GM18873 (cell line): ENCODE measurements around the gene PRKCA.
A peak's percentile ranks its signal among the peaks of the same experiment; 100 is the strongest.

Source experiments
- ATAC-seq: cut with Tn5 transposase; IDR thresholded peaks from one replicate; pipeline ENCODE4 v1.9.1; 2021; ENCODE audit warnings: mild to moderate bottlenecking, moderate library complexity, moderate number of reproducible peaks; ENCODE audit not compliant: unreplicated experiment, low FRiP score

The PRKCA gene

DNA sequence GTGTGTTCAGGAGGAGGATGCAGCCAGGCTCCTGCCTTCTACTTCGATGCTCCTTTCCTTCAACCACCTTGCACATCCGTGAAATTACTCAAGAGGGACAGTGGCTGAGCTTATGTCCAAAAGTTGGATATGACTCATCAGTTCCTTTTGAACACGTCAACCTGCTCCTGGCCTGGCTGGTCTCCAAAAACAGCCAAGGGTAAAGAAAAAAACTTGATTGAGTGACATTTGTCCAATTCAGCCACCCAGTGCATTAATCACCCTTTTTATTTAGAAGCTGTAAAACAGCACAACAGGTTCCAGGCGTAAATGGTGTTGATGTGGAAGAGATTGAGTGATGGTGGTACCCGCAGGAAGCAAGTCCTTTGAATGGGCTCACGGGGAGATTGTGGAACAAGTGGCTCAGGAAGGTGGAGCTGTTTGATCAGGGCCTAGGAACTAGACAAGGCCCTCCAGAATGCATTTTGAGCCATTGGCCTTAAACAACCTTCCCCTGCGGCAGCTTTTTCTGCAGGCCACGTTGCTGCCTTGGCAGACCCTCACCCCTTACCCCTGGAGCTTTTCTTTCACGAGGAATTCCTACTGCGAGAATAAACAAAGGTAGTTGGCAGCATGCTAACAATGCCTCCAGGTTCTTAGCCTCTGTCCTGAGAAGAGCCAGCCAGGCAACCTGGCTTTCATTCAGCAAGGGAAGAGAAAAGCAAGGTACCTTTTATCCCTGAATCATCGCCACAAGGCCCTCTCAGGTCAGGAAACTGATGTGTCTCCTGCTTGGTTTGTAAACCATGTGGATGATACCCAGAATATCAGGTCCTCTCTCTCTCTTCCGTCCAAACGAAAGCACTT, 359.2 kb downstream of the PRKCA start:
- ATAC-seq, result no peak

DNA sequence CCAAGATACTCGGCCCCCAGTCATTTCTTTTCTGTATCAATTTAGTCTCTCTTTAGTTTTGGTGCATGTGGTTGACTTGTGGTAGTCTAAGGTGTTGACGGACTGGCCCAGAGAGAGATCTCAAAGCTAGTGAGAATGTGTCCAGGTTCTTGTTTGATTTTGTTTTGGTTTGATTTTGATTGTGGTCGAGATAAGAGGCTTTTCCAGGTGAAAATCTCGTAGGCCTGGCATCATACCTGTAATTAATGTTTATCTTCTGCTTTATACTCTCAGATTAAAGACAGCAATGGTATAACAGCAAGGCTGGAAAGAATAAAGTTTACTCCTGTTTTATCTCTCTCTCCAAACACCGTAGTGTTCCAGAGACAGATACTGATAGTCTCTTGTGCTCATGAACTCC, 360.1 kb downstream of the PRKCA start:
- no peak for ATAC-seq

DNA sequence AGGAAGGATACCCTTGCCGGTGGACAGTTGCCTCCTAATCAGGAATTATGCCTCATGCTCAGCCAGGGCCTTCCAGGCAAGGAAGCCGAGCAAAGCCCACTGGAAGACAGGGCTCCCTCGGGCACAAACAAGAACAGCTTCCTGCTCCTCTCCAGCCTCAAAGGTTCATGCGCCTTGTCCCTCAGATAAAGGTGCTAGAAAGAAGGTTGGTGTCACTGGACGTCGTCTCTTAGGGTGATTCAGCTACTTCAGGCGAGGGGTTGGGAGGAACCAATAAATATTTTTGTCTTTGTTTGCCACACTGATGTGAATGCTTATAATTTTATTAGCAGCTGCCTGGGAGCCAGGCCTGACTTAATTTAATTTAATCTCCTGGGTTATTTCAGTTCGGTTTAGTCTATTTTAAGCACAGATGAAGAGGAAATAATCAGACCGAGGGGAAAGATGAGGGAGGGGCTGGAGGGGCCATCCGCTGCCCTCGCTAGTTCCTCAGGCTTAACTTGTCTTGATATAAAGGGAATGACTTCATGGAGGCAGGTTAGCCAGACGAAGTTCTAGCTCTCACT, 360.7 kb downstream of the PRKCA start:
- no peak for ATAC-seq

DNA sequence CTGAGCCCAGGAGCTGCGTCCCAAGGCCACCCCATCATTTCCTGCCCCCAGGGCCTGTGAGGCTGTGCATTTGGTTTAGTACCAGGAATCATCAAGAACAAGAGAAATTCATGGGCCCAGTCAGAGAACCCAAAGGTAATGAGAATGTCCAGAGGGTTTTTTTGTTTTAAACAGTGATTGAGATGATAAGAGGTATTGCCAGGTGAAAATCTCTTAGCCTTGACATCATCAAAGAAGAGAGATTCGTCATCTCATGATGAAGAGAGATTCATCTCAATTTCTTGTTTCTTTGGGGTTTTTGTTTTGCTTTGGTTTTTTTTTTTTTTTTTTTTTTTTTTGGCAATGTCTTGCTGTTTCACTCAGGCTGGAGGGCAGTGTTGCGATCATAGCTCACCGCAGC, 361.9 kb downstream of the PRKCA start:
- no peak for ATAC-seq

DNA sequence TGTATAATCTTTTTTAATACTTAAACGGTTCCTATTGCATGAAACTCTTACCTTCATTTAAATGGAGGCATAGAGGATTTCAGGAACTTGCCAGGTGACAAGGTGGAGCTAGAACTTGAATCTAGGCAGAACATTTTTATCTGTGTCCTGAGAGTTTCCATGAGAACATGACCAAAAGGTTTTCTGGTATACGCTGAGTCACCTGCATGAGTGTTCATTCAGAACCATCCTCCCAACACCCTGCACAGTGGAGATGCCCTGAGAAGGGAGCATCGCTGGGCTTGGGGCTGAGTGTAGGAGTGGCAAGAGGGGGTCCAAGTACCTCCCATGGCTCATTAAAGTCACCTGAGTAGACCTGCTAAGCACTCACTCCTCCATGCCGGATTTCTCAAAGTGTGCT, 362.8 kb downstream of the PRKCA start:
- no peak for ATAC-seq

DNA sequence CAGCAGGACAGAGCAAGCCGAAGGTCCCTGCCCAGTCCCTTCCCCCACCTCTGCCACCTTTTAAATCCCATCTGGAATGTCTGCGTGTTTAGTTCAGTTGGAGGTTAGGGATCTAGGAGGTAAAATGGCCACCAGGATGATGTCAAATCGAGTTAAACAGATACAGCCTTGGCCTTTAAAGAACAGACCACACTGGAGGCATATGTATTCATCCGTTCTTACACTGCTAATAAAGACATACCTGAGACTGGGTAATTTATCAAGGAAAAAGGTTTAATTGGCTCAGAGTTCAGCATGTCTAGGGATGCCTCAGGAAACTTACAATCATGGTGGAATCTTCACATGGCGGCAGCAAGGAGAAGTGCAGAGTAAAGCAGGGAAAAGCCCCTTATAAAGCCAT, 364.7 kb downstream of the PRKCA start:
- no peak for ATAC-seq

DNA sequence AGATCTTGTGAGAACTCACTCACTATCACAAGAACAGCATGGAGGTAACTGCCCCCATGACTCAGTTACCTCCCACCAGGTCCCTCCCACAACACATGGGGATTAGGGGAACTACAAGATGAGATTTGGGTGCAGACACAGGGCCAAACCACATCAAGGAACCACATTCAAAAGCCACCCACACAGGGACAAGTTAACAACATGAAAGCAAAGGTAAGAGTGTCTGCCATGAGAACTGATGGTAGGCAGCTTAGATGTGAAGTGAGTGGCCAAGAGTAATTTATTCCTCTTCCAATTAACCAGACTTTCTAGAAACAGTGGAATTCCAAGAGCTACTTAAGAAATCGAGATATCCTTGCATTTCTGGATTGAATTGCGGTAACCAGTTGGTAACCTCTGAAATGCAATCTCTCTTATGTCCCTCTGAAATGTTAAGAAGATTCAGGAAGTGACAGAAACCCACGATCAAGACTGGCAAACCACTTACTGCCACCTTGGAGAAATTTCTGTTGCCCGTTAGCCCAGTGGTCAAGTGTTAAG, 365.1 kb downstream of the PRKCA start:
- ATAC-seq, result no peak

DNA sequence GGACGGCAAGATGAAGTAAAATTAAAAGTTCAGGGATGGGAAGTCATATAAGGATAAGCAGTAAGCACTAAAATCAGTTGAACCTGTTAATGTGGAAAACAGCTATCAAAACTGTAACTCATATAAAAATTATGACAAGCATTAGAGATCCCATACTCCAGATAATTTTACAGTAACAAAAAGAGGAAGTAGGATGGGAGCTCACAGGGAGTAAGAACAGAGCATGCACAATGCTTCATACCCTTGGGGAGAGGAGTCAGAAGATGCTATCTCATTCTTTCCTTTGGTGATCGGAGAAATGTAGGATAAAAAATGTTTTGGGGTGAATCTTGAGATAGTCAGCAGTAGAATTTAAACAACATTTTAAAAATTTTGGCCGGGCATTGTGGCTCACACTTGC, 367.8 kb downstream of the PRKCA start:
- ATAC-seq, result no peak

DNA sequence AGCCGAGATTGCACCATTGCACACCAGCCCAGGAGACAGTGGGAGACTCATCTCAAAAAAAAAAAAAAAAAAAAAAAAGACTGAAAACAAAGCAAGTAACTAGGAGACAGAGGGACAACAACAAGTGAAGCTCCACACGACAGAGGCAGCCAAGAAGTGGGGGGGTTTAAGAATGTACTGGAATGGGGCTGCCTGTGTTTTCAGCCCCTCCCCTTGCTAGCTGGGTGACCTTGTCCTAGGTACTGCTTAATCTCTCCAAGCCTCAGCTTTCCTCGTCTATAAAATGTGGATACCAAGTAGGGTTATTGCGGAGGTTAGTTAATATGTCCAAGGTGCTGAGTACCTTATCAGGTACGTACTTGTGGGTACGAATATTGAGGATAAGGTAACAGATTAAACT, 368.7 kb downstream of the PRKCA start:
- no peak for ATAC-seq

DNA sequence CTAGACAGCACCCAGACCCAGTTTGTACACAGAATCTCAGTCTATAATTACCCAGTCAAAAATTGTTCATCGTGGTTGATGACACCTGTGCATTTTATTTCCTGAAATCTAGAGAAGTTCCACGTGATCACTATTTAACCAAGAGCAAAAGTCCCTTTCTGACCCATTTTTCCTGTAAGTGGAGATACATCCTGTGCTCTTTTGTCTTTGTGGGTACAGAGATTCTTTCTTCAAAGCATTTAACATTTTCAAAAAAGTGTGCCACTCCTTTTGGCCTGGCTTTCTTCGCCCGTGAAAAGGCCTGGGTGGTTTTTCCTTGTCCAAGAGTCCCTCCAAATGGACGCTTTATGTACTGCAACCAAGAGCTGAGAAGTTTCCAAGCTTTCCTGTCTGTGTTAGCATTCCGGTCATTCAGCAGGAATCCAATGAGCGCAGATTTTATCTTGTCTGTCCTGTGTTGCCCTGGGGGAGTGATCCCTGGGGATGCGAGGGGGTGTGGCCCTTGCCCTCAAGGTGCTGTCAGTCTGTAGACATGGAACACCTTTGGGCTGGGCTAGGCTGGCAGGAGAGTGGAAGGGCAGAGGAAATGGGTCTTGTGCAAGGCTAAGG, 371.4 kb downstream of the PRKCA start:
- no peak for ATAC-seq

DNA sequence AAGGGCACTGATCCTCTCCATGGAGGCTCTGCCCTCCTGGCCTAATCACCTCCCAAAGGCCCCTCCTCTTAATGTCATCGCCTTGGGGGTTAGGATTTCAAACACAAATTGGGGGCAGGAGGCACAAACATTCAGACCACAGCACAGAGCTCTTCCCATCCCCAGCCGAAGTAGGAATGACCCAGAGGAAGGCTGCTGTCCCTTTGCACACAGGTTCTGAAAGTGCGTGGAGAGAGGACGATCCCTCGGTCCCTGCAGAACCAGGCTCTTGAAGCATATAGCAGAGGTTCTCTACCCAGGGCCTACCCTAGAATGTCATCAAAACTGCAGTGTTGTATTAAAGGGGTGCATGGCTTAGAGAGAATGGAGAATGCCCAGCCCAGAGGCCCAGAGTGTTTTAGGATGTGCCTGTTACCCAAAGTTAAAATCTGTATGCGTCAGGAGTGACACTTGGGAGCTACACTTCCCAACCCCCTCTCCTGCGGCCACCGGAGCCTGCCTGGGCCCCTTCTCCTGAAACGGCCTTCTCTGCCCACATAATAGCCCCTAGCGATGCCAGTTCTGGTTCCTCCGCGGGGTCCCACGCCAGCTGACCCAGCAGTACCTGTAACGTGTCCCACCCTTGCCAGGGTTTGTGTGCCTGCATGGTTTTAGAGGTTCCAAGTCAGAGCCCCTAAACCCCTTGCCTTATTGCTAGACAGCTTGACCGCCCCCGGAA, 373.0 kb downstream of the PRKCA start:
- no peak for ATAC-seq

DNA sequence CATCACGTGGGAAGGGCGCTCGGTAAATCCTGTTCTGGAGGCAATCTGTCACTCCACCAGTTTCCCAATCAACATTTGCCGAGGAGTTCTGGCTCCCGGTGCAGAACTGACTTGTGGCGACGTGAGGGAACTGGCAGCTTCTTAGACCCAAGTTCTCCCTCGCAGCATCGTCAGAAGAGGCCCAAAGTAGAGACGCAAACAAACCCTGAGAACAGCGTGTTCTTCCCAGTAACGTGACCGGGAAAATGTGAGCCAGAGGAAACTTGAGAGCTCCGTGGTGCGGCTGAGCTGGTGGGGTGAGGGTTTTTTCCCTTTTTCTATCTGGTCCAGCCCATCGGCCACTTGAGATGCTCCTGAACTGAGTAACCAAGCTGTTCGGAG, 373.6 kb downstream of the PRKCA start:
- ATAC-seq, result no peak

DNA sequence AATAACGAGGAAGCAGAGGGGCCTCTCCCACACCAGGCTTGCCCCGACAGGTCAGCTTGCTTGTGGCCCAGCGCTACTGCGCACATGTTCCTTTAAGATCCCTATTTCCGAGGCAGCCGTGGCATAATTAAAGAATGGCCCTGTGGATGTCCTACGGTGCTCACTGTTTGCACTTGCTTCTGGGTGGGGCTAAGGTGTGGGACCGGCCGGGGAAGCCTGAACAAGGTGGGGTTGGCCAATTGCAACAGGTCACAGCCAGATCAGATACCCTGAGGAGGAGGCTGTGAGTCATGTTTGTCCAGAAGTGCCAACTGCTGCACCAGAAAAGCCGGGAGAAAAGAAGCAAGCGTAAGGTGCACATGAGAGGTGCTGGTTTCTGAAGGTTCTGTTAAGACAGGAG, 374.0 kb downstream of the PRKCA start:
- ATAC-seq, result no peak

DNA sequence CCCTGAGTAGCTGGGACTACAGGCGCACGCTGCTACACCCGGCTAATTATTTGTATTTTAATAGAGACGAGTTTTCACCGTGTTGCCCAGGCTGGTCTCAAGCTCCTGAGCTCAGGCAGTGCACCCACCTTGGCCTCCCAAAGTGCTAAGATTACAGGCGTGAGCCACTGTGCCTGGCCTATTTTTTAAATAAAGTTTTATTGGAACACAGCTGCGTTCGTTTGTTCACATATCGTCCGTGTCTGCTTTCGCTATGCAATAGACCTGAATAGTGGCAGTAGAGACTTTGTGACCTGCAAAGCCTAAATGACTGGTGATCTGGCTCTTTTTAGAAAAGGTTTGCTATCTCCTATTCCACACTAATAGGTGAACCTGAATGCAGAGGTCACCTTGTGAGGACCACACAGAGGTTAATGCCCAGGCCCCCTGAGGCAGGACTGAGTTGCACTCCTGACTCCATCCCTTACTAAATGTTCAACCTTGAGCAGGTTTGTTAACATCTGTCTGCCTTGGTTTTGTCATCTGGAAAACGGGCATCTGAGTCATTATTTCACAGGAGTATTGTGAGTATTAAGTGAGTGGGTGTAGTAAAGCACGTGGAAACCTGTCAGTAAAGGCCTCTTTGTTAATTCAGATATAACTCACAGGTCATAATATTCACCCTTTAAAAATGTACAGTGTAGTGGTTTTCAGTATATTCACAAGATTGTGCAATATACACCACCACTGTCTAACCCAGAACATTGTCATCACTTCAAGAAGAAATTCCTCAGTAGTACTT, 375.0 kb downstream of the PRKCA start:
- no peak for ATAC-seq

DNA sequence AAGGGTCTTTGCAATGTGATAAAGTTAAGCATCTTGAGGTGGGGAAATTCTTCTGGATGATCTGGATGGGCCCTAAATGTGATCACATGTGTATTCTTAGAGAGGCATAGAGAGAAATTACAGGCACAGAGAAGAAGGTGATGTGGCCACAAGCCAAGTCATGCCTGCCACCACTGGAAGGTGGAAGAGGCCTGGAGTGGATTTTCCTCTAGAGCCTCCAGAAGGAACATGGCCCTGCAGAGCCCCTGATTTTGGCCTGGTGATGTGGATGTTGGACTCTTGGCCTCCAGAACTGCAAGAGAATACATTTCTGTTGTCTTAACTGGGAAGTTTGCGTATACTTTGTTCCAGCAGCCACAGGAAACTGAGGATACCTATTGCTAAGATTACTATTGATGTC, 375.6 kb downstream of the PRKCA start:
- no peak for ATAC-seq

DNA sequence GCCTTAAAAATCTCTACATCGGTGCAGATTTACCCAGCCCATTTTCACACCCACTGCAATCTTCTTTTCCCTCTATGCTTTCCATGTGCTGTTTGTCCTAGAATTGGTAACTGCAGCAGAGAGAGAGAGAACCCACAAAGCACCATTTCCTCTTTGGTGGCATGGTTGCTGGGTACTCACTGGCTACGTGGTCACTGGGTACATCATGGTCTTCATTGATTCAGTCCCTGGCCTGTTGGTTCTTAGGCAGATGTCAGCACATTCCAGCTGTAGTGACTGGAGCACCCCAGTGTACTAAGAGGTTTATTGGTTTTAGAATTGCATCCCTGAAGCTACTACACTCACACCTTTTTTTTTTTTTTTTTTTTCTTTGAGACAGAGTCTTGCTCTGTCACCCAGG, 376.4 kb downstream of the PRKCA start:
- no peak for ATAC-seq

DNA sequence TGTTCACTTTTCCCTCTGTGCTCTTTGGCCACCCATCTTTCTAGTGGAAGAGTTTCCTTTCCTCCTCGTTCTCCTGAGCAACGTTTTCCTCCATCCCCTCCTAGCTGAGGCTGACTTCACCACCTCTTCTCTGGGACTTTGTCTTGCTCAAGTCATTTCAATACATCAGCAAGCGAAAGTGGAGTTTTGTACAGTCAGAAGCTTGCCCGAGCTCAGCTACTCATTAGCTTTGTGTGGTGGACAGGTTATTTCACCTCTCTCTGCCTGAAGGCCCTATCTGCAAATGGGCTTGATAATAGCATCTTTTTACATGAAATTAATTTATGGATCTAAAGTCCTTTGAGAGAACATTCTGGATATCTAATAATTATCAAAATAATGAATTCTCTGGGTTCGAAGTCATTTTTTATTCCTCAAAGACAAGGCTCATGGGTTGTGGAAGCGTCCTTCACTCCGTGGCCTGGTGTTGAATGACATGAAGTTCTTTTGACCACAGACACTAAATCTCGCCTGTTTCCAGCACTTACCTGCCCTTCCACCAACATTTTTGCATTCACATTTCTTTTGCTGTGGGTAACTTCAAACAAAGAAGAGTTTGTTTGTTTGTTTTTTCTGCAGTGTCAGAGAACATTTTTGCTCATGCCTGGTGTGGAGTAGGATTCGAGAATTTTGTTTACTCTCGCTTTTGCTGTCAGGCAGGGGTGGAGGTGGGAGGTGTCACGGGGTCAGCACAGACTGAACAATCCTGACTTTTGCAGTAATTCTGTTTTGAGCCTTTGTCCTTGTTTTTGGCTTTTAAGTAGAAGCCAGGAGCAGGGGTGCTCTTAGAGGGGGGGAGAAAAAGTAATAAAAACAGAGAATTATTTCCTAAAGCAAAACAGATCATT, 377.5 kb downstream of the PRKCA start:
- ATAC-seq, result peak; percentile 58

DNA sequence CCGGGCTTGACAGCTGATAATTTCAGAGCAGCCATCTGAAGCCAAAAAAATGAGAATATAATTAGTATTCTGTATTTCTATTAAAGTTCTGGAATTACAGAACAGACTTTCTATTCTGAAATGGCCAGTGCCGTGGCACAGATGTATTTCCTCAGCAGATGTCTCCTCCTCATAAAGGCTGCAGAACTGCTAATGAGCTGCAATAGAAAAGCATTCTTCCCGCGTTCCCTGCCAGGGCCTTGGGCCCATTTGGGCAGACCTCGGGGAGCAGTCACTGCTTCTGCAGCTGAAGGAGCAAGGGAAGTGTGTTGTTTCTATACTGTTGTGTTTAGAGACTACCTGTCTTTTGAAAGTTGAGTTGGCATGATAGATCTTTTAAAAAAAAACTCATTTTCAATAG, 379.9 kb downstream of the PRKCA start:
- ATAC-seq, result no peak

DNA sequence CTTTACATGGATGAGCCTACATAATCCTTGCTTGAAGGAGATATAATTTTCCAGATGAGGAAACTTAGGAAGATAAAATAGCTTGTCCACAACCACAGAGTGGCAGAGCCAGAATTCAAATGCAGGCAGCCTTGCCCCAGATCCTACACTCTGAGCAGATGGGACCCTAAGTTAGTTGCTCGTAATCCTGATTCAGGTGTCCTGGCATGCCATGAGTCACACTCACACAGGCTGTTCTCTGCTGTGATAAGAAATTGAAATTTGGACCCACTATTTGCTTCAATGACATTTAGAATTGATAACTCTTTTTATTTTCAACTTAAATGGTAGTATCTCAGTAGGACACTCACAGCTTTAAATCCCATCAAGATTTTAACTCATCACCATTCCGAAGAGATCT, 381.8 kb downstream of the PRKCA start:
- ATAC-seq, result no peak
